GM12874 (cell line): ENCODE measurements around the gene FPR2.

Experiments
- TF ChIP-seq, protein P1 (sequence below): IDR thresholded peaks from 2 replicates; pipeline ENCODE4 v1.5.1; 2011; ENCODE audit warnings: low read depth, mild to moderate bottlenecking, control low read depth, low read length, moderate library complexity; ENCODE audit not compliant: insufficient read depth

Gene FPR2

DNA sequence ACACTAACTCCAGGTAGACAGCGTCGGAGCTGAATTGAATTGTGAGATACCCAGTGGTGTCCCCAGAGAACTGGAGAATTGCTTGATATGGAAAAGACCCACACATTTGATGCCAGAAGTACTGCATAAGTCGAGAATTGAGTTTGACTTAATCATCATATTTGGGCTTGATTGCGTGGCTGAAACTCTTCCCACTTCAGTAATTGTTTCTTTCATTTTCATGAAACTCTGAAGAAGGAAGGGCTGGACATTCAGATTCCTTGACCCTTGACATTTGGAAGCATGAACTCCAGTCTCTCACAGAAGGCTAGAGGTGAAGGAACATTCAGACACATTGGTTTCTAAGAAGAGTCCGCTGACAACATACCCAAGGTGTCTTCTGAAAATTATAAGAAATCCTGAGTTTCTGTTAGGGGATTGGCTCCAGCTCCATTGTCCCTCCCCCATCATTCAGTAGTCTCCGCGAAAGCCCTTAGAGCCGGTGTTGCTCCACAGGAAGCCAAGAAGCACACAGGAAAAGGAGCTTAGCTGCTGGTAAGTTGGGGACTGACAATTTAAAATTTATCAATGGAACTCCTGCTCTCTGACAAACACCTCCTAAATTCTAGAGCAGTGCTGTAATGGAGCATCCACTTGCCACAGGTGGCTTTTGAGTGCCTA lies at the start of gene FPR2:
Gene FPR2, plus strand, starts transcription at position 484 of the 660 bp plus-strand sequence. CDS start 7,479 bp downstream, outside the sequence.
- TF ChIP-seq, protein P1, sequence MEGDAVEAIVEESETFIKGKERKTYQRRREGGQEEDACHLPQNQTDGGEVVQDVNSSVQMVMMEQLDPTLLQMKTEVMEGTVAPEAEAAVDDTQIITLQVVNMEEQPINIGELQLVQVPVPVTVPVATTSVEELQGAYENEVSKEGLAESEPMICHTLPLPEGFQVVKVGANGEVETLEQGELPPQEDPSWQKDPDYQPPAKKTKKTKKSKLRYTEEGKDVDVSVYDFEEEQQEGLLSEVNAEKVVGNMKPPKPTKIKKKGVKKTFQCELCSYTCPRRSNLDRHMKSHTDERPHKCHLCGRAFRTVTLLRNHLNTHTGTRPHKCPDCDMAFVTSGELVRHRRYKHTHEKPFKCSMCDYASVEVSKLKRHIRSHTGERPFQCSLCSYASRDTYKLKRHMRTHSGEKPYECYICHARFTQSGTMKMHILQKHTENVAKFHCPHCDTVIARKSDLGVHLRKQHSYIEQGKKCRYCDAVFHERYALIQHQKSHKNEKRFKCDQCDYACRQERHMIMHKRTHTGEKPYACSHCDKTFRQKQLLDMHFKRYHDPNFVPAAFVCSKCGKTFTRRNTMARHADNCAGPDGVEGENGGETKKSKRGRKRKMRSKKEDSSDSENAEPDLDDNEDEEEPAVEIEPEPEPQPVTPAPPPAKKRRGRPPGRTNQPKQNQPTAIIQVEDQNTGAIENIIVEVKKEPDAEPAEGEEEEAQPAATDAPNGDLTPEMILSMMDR = no peak

DNA sequence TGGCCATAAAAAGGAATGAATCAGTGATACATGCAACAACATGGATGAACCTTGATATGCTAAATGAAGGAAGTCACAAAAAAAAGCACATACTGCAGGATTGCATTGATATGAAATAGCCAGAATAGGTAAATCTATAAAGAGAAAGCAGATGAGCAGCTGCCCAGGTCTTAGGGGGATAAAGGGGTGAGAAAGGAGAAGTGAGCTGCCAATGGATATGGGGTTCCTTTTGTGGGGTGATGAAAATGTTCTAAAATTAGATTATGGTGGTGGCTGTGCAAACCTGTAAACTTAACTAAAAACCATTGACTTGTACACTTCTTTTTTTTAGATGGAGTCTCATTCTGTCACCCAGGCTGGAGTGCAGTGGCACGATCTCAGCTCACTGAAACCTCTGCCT lies 49.3 kb upstream of the FPR2 start:
- TF ChIP-seq, protein P1 = no peak

GRCh38 chr19:51712461-51713081 lies 48.4 kb upstream of the FPR2 start:
- TF ChIP-seq, protein P1 = peak; percentile 41; the same call in 1 of the 2 replicates

- TF ChIP-seq, protein P1 = no peak
These were observed 47.4 kb upstream of the FPR2 start for GRCh38 chr19:51713319-51714285.

GRCh38 chr19:51714848-51715247 lies 46.1 kb upstream of the FPR2 start:
- TF ChIP-seq, protein P1 = no peak

DNA sequence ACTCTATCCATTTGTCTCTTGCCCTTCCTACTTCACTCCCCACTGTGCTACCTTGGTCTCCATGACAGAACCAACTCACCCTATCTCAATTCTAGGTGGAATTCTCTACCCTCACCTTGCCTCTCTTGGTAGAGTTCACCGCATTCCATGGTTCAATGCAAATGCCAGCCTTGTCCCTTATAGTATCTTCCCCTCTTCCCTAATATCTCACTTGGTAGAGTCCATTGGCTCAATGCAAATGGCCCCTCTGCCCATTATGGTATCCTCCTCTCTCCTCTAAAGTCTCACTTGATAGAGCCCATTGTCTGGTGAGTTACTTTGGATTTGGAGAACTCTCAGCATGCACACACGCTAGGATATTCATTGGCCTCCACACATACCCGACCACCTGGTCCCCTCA lies 45.1 kb upstream of the FPR2 start:
- TF ChIP-seq, protein P1 = no peak

DNA sequence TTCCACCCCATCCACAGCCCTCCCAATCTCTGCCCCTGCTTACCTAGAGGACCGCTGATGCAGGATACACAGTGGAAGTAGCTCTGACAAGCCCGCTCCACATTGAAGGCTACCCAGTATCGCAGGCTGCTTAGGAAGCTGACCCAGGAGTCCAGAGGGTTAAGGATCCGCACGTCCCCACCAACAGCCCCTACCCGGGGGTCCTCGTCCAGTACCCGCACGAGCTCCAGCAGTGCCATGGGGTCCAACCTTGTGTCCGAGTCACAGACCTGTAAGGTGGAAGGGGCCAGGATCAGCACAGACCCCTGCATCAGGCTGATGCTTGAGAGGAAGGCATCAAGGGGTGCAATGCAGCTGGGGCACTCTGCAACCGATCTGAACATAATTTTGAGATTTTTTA lies 44.1 kb upstream of the FPR2 start:
- TF ChIP-seq, protein P1 = no peak
